ENCODE measurements around the gene GIMAP6. TPM values are rescaled to one million over a fixed set of nuclear protein-coding genes. Genes with fewer than 3 reads are reported as not detected.

GIMAP6 gene
- polyA plus RNA-seq, 1 of the 3 experiments (the other 2 are of a cell fraction), result 0.05 TPM

DNA sequence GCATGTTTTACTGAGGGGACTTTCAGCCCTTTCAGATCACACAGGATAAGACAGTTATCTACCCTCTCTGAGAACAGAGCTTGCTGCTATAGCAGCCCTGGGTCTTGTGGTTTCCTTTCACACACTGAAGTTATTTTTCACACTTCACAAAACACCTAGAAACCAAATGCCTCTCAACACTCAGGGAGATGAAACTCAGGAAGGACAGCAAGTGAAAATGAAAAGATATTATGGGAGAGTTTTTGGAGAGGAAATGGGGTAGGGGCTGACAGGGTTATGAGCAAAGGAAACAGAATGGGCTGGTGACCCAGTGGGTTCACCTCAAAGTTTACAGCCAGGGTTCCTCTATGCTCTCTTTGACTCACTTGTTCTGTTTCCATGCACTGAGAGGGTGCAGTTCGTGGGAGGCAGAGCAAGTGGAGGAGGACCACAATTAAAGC, 36.3 kb upstream of the GIMAP6 start:
- Histone ChIP-seq H4K20me1 (ENCODE audit: insufficient read depth) (no peaks in the 10 kb centered on the region), H3K4me3 (ENCODE audit: low read depth in 2 of 2, low read length in 1 of 2) (no peak overlapping the region), H3K27me3 (ENCODE audit: insufficient read depth) (no peaks in the 10 kb centered on the region; the same call in 1 of the 2 replicates), H3K4me1 (ENCODE audit: control insufficient read depth in 1 of 2, insufficient read depth in 2 of 2, low read depth in 1 of 2, low read length in 1 of 2) (no peaks in the 10 kb centered on the region), H3K9ac (no peak overlapping the region), H2AFZ (ENCODE audit: low read depth) (no peak overlapping the region), H3K9me3 (no peaks in the 10 kb centered on the region), H3K79me2 (ENCODE audit: insufficient read depth) (no peaks in the 10 kb centered on the region), H3K9me2 (no peaks in the 10 kb centered on the region), H3K36me3 (replicated peaks in 1 of 2; ENCODE audit: control insufficient read depth in 1 of 2, insufficient read depth in 2 of 2, low read length in 1 of 2) (no peaks in the 10 kb centered on the region), H3K27ac (ENCODE audit: low read depth in 2 of 2, low read length in 1 of 2) (no peak overlapping the region), H3K4me2 (no peak overlapping the region), H3F3A (replicated peaks; ENCODE audit: insufficient read depth) (no peaks in the 10 kb centered on the region)
- POLR2A ChIA-PET, result no interaction called here
- TF ChIP-seq NRF1 (IDR thresholded peaks at IDR 0.05; ENCODE audit: low read depth, low read length) (no peak), POLR2AphosphoS5 (IDR thresholded peaks at IDR 0.05; ENCODE audit: low read depth, low read length) (no peak), MXI1 (IDR thresholded peaks at IDR 0.05; ENCODE audit: low read depth, low read length) (no peak), JUND (IDR thresholded peaks at IDR 0.05) (no peak), TEAD4 (IDR thresholded peaks at IDR 0.05; ENCODE audit: borderline replicate concordance, insufficient read depth) (no peak), GATA2 (CRISPR knock-in tag; IDR thresholded peaks at IDR 0.05) (no peak), EZH2phosphoT487 (IDR thresholded peaks at IDR 0.05; ENCODE audit: borderline replicate concordance, low read depth) (no peak), RFX5 (IDR thresholded peaks at IDR 0.05; ENCODE audit: low read length) (no peak), TAF1 (IDR thresholded peaks at IDR 0.05; ENCODE audit: borderline replicate concordance, low read depth, low read length) (no peak), NFIC (IDR thresholded peaks at IDR 0.05; ENCODE audit: borderline replicate concordance) (no peak), SMC3 (IDR thresholded peaks at IDR 0.05; ENCODE audit: low read depth, low read length) (no peak), YY1 (IDR thresholded peaks at IDR 0.05; ENCODE audit: low read depth) (no peak)
- TF ChIP-seq, protein P1, sequence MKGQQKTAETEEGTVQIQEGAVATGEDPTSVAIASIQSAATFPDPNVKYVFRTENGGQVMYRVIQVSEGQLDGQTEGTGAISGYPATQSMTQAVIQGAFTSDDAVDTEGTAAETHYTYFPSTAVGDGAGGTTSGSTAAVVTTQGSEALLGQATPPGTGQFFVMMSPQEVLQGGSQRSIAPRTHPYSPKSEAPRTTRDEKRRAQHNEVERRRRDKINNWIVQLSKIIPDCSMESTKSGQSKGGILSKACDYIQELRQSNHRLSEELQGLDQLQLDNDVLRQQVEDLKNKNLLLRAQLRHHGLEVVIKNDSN (IDR thresholded peaks at IDR 0.05; ENCODE audit: borderline replicate concordance, low read depth), result no peak
- TF ChIP-seq, protein P2, sequence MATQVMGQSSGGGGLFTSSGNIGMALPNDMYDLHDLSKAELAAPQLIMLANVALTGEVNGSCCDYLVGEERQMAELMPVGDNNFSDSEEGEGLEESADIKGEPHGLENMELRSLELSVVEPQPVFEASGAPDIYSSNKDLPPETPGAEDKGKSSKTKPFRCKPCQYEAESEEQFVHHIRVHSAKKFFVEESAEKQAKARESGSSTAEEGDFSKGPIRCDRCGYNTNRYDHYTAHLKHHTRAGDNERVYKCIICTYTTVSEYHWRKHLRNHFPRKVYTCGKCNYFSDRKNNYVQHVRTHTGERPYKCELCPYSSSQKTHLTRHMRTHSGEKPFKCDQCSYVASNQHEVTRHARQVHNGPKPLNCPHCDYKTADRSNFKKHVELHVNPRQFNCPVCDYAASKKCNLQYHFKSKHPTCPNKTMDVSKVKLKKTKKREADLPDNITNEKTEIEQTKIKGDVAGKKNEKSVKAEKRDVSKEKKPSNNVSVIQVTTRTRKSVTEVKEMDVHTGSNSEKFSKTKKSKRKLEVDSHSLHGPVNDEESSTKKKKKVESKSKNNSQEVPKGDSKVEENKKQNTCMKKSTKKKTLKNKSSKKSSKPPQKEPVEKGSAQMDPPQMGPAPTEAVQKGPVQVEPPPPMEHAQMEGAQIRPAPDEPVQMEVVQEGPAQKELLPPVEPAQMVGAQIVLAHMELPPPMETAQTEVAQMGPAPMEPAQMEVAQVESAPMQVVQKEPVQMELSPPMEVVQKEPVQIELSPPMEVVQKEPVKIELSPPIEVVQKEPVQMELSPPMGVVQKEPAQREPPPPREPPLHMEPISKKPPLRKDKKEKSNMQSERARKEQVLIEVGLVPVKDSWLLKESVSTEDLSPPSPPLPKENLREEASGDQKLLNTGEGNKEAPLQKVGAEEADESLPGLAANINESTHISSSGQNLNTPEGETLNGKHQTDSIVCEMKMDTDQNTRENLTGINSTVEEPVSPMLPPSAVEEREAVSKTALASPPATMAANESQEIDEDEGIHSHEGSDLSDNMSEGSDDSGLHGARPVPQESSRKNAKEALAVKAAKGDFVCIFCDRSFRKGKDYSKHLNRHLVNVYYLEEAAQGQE (IDR thresholded peaks at IDR 0.05; ENCODE audit: low read depth, low read length), result no peak
- TF ChIP-seq, protein P3, sequence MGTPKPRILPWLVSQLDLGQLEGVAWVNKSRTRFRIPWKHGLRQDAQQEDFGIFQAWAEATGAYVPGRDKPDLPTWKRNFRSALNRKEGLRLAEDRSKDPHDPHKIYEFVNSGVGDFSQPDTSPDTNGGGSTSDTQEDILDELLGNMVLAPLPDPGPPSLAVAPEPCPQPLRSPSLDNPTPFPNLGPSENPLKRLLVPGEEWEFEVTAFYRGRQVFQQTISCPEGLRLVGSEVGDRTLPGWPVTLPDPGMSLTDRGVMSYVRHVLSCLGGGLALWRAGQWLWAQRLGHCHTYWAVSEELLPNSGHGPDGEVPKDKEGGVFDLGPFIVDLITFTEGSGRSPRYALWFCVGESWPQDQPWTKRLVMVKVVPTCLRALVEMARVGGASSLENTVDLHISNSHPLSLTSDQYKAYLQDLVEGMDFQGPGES (IDR thresholded peaks at IDR 0.05; ENCODE audit: low read depth, low read length), result no peak
- DNase-seq, result no peak
- CTCF ChIA-PET, result no interaction called here
- WGBS (ENCODE audit: low lambda C conversion rate), result 0% methylated on average over 1 of the region's 1 CpG
